NCI-H2107 treated with DMSO at 0.1 percent for 48 hours (cell line): ENCODE data around the gene KCP.
"Not testable (repeated sequence)": the region's sequence is repeated elsewhere in the genome, so short reads cannot be mapped to it uniquely, and the experiment has no call there.

Source experiments
- DNase-seq: peaks from one replicate; lab custom pipeline; 2025; ENCODE audit not compliant: unreplicated experiment; lab: John Stamatoyannopoulos, UW

KCP gene

GRCh38 chr7:128910569-128910945, at the start of gene KCP:
TSS of gene KCP (minus strand) at chr7:128910709. CDS start at chr7:128910676, 33 bp downstream.
- no peak for DNase-seq

GRCh38 chr7:128959296-128959695, 48.8 kb upstream of the KCP start:
- no peak for DNase-seq

- no peak for DNase-seq
These were observed 45.5 kb upstream of the KCP start for GRCh38 chr7:128955981-128956380.

- DNase-seq = no peak
These were observed 44.6 kb upstream of the KCP start for GRCh38 chr7:128954830-128955802.

GRCh38 chr7:128954150-128954549, 43.6 kb upstream of the KCP start:
- DNase-seq = no peak

GRCh38 chr7:128951296-128951695, 40.8 kb upstream of the KCP start:
- DNase-seq = no peak

- no peak for DNase-seq
These were observed 38.7 kb upstream of the KCP start for GRCh38 chr7:128948976-128949760.

GRCh38 chr7:128948312-128948973, 37.9 kb upstream of the KCP start:
- DNase-seq = no peak

- DNase-seq = no peak
These were observed 37.3 kb upstream of the KCP start for GRCh38 chr7:128947854-128948253.

- no peak for DNase-seq
These were observed 36.7 kb upstream of the KCP start for GRCh38 chr7:128946936-128947830.

GRCh38 chr7:128945668-128946366, 35.3 kb upstream of the KCP start:
- no peak for DNase-seq

- DNase-seq = no peak
These were observed 34.2 kb upstream of the KCP start for GRCh38 chr7:128944487-128945236.

- not testable (repeated sequence) for DNase-seq
These were observed 32.7 kb upstream of the KCP start for GRCh38 chr7:128943251-128943650.

GRCh38 chr7:128941946-128942526, 31.5 kb upstream of the KCP start:
- DNase-seq = no peak

GRCh38 chr7:128941323-128941890, 30.9 kb upstream of the KCP start:
- DNase-seq = no peak

- no peak for DNase-seq
These were observed 30.2 kb upstream of the KCP start for GRCh38 chr7:128940494-128941322.

- no peak for DNase-seq
These were observed 29.4 kb upstream of the KCP start for GRCh38 chr7:128939861-128940410.
